Stimulated activated CD8-positive, alpha-beta memory T cell treated with anti-CD3 and anti-CD28 coated beads, Interleukin-15, amount 100 ng/mL, for 48 hours (primary cell): ENCODE results near the gene VRTN.

Experiments
- DNase-seq, 2 donors: peaks; one replicate each; pipeline ENCODE4 v3.0.0-alpha.2; 2020; ENCODE audit warnings: low read depth in 2 of 2

Gene VRTN

GRCh38 chr14:74392616-74393570 lies 44.6 kb downstream of the VRTN start:
- no peak for DNase-seq

GRCh38 chr14:74394549-74394948 lies 46.3 kb downstream of the VRTN start:
- DNase-seq: no peak

- no peak for DNase-seq
Measured at GRCh38 chr14:74395094-74395493, 46.8 kb downstream of the VRTN start.

GRCh38 chr14:74400031-74400685 lies 51.9 kb downstream of the VRTN start:
- DNase-seq: no peak

- DNase-seq: no peak
Measured at GRCh38 chr14:74400919-74401503, 52.7 kb downstream of the VRTN start.

GRCh38 chr14:74401504-74402241 lies 53.4 kb downstream of the VRTN start:
- DNase-seq: peak; percentile 34 to 36

- no peak for DNase-seq
Measured at GRCh38 chr14:74402401-74403251, 54.4 kb downstream of the VRTN start.

- DNase-seq: no peak
Measured at GRCh38 chr14:74403619-74404417, 55.5 kb downstream of the VRTN start.

GRCh38 chr14:74404435-74404834 lies 56.2 kb downstream of the VRTN start:
- DNase-seq: no peak

GRCh38 chr14:74405663-74406062 lies 57.4 kb downstream of the VRTN start:
- DNase-seq: no peak

GRCh38 chr14:74407021-74407800 lies 58.9 kb downstream of the VRTN start:
- no peak for DNase-seq

GRCh38 chr14:74407801-74408154 lies 59.5 kb downstream of the VRTN start:
- no peak for DNase-seq

- DNase-seq: no peak
Measured at GRCh38 chr14:74408870-74409269, 60.6 kb downstream of the VRTN start.

- no peak for DNase-seq
Measured at GRCh38 chr14:74409441-74409840, 61.2 kb downstream of the VRTN start.
